PFSK-1 (cell line): ENCODE results near the gene DNAH14.

ENCODE experiments used
- FOXP2 ChIP-seq: optimal IDR thresholded peaks from 2 replicates; pipeline ENCODE3; 2011; ENCODE audit warnings: borderline replicate concordance, control low read depth, inconsistent platforms; ENCODE audit not compliant: insufficient read depth; ENCODE audit errors: extremely low read length, extremely low read depth
- POLR2AphosphoS5 ChIP-seq: IDR thresholded peaks from 2 replicates; pipeline ENCODE4 v1.6.1; 2012; ENCODE audit warnings: low read depth, mild to moderate bottlenecking, control low read depth, low read length, moderate library complexity
- REST ChIP-seq, 2 experiments: IDR thresholded peaks; 2 replicates each; pipeline versions ENCODE4 v1.6.1 to v1.8.0; 2011 to 2012; ENCODE audit warnings: low read depth in 2 of 2, low read length in 2 of 2, control low read depth in 1 of 2, inconsistent platforms in 1 of 2, mild to moderate bottlenecking in 1 of 2, moderate library complexity in 1 of 2; ENCODE audit not compliant: insufficient read depth in 1 of 2
- SIN3A ChIP-seq: IDR thresholded peaks from 2 replicates; pipeline ENCODE4 v1.6.1; 2012; ENCODE audit warnings: mild to moderate bottlenecking, low read length, moderate library complexity, borderline replicate concordance; ENCODE audit not compliant: insufficient read depth
- TAF1 ChIP-seq: IDR thresholded peaks from 2 replicates; pipeline ENCODE4 v1.6.1; 2012; ENCODE audit warnings: low read length, control low read depth, borderline replicate concordance; ENCODE audit not compliant: insufficient read depth

The DNAH14 gene

DNA sequence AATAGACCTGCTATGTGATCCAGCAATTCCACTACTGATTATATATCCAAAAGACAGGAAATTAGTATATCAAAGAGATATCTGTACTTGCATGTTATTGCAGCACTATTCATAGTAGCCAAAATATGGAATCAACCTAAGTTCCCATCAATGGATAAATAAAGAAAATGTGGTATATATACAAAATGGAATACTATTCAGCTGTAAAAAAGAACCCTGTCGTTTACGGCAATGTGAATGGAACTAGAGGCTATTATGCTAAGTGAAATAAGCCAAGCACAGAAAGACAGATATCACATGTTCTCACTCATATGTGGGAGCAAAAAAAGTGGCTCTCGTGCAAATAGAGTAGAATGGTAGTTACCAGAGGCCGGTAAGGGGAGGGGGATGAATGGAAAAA lies 9.2 kb downstream of the DNAH14 start:
- TF ChIP-seq SIN3A (no peak), REST (IDR thresholded peaks at IDR 0.05; ENCODE audit: insufficient read depth in 1 of 2, low read depth in 2 of 2, low read length in 2 of 2) (no peak), FOXP2 (no peak), POLR2AphosphoS5 (no peak), TAF1 (no peak)

GRCh38 chr1:224939844-224940425 lies 10.5 kb downstream of the DNAH14 start:
- no peak for TF ChIP-seq REST (IDR thresholded peaks at IDR 0.05; ENCODE audit: insufficient read depth in 1 of 2, low read depth in 2 of 2, low read length in 2 of 2)
- no peak for TF ChIP-seq FOXP2
- TF ChIP-seq POLR2AphosphoS5 = no peak
- no peak for TF ChIP-seq SIN3A
- TF ChIP-seq TAF1 = no peak

- TF ChIP-seq TAF1 (no peak), FOXP2 (no peak), SIN3A (no peak), REST (IDR thresholded peaks at IDR 0.05; ENCODE audit: insufficient read depth in 1 of 2, low read depth in 2 of 2, low read length in 2 of 2) (no peak), POLR2AphosphoS5 (no peak)
These were observed 28.2 kb downstream of the DNAH14 start for GRCh38 chr1:224957696-224958095.

DNA sequence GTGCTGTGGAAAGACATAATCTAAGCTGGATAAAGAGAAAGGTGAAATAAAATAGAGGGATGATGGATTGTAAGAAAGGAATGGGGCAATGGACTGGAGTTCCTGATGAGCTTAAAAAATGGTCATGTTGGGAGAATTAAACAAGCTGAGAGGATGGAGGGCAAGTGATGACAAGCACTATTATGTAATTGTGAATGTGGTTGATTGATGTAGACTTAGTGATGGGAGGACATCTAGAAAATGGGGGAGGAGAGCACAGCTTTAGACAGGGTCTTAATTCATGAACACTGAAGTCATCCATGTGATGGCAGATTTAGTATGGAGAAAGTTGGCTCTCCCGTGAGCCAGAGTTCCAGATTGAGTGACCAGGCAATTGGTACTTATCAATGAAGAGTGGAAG lies 29.0 kb downstream of the DNAH14 start:
- TF ChIP-seq POLR2AphosphoS5 (no peak), FOXP2 (no peak), REST (IDR thresholded peaks at IDR 0.05; ENCODE audit: insufficient read depth in 1 of 2, low read depth in 2 of 2, low read length in 2 of 2) (no peak), SIN3A (no peak), TAF1 (no peak)

DNA sequence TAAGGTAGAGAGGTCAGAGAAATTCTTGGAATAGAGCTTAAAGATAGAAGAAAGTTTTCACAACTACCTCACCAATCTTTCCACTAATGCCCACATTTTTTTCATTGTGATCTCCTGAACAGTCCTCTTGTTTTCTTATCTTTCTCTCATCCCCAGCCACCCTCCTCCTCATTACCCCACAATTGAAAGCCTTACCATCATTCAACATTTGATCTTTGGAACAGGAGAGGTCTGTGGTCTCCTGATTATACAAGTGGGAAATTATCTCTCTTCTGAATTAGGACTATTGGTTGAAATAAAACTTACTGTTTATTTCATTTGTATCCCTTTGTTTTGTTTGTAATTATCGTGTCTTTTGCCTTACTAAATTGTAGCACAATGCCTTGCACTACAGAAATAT lies 29.6 kb downstream of the DNAH14 start:
- no peak for TF ChIP-seq SIN3A
- TF ChIP-seq REST (IDR thresholded peaks at IDR 0.05; ENCODE audit: insufficient read depth in 1 of 2, low read depth in 2 of 2, low read length in 2 of 2) = no peak
- TF ChIP-seq POLR2AphosphoS5 = no peak
- no peak for TF ChIP-seq FOXP2
- TF ChIP-seq TAF1 = no peak
